ENCODE measurements around the gene GPR87.

- no peak for TF ChIP-seq CTCF (IDR thresholded peaks at IDR 0.05; ENCODE audit: borderline replicate concordance, extremely low read depth, low read length, poor library complexity, severe bottlenecking)
- no peak for TF ChIP-seq EZH2 (IDR thresholded peaks at IDR 0.05; ENCODE audit: borderline replicate concordance, low read depth, low read length, severe bottlenecking)
Observed at GRCh38 chr3:151267066-151267465, 49.6 kb downstream of the GPR87 start.
